Adrenal gland (tissue), 5 donors: ENCODE data around the gene SIAH3.

Experiments used
- POLR2A ChIP-seq, 2 donors: fragments of 450-650 bp; IDR thresholded peaks; one replicate each; pipeline ENCODE4 v1.6.1; 2017; ENCODE audit warnings: antibody characterized with exemption in 2 of 2, mild to moderate bottlenecking in 2 of 2, moderate library complexity in 1 of 2
- TF ChIP-seq, protein P1 (sequence below), 6 experiments: fragments of 450-650 bp in 4 of 6; fragments of 200-600 bp in 2 of 6; sonication (generic) in 1 of 6; IDR thresholded peaks; 1 replicate in 5 of 6; 2 replicates in 1 of 6; pipeline versions ENCODE4 v1.5.1 to v1.8.0; 2016 to 2021; ENCODE audit warnings: antibody characterized with exemption in 6 of 6, mild to moderate bottlenecking in 2 of 6, moderate library complexity in 1 of 6
- donor health status: DM: no; HTN: no; CAD: no.

DNA sequence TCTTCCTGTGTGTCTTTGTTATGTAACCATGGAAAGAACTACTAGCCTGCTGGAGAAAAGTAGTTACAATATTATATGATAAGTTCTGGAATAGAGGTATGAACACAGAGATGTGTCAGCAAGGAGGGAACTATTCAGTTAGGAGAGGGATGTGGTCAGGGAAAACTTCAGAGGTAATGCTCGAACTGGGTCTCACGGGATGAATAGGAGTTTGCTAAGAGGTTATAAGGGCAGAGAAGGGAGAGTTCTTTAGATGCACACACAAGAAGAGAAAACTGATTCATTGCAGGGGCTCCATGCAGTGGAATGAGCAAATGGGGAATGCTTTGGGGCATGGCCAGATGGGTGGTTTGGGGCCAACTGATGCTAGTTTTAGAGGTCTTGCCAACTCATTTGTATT, 46.0 kb upstream of the SIAH3 start:
- TF ChIP-seq, protein P1, sequence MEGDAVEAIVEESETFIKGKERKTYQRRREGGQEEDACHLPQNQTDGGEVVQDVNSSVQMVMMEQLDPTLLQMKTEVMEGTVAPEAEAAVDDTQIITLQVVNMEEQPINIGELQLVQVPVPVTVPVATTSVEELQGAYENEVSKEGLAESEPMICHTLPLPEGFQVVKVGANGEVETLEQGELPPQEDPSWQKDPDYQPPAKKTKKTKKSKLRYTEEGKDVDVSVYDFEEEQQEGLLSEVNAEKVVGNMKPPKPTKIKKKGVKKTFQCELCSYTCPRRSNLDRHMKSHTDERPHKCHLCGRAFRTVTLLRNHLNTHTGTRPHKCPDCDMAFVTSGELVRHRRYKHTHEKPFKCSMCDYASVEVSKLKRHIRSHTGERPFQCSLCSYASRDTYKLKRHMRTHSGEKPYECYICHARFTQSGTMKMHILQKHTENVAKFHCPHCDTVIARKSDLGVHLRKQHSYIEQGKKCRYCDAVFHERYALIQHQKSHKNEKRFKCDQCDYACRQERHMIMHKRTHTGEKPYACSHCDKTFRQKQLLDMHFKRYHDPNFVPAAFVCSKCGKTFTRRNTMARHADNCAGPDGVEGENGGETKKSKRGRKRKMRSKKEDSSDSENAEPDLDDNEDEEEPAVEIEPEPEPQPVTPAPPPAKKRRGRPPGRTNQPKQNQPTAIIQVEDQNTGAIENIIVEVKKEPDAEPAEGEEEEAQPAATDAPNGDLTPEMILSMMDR (IDR thresholded peaks at IDR 0.05) = no peak
- TF ChIP-seq POLR2A (IDR thresholded peaks at IDR 0.05) = no peak
